Measurements from ENCODE around the gene POU6F2.

Gene POU6F2

GRCh38 chr7:39137480-39137879 is 159.8 kb downstream of the POU6F2 start (continued):
- TF ChIP-seq ZNF398 (tag by site-specific recombination; IDR thresholded peaks at IDR 0.05) (no peak), ZIC2 (tag by site-specific recombination; IDR thresholded peaks at IDR 0.05) (no peak)

GRCh38 chr7:39142750-39143149 is 165.0 kb downstream of the POU6F2 start:
- POLR2A ChIA-PET: no interaction called here
- no peaks in the 10 kb centered on the region for H3K4me1 ChIP-seq (ENCODE audit: control insufficient read depth, insufficient read depth, low read length)

GRCh38 chr7:39144420-39144819 is 166.7 kb downstream of the POU6F2 start:
- ChIA-PET POLR2A (no interaction called here), CTCF (no interaction called here)
- Histone ChIP-seq H3K27ac (ENCODE audit: extremely low read depth, low read depth, low read length) (no peak overlapping the region), H3K4me1 (ENCODE audit: control insufficient read depth, insufficient read depth, low read length) (no peaks in the 10 kb centered on the region), H3K9me3 (ENCODE audit: control insufficient read depth, insufficient read depth, low read depth, low read length) (no peaks in the 10 kb centered on the region), H3K36me3 (ENCODE audit: control insufficient read depth in 2 of 2, insufficient read depth in 1 of 2, low read length in 2 of 2) (no peaks in the 10 kb centered on the region), H3K4me3 (ENCODE audit: low read depth, low read length) (no peak overlapping the region)
- TF ChIP-seq REPIN1 (tag by site-specific recombination; IDR thresholded peaks at IDR 0.05; ENCODE audit: low read depth) (no peak), EGR2 (tag by site-specific recombination; IDR thresholded peaks at IDR 0.05; ENCODE audit: low read depth) (no peak), WT1 (tag by site-specific recombination; IDR thresholded peaks at IDR 0.05) (no peak), ZNF658 (tag by site-specific recombination; IDR thresholded peaks at IDR 0.05) (no peak), YY1 (tag by site-specific recombination; IDR thresholded peaks at IDR 0.05) (no peak), ZNF140 (tag by site-specific recombination; IDR thresholded peaks at IDR 0.05) (no peak), ZNF791 (tag by site-specific recombination; IDR thresholded peaks at IDR 0.05) (no peak), KLF7 (tag by site-specific recombination; IDR thresholded peaks at IDR 0.05; ENCODE audit: borderline replicate concordance) (no peak), TRIM28 (IDR thresholded peaks at IDR 0.05; ENCODE audit: borderline replicate concordance, low read length) (no peak), ZNF19 (tag by site-specific recombination; IDR thresholded peaks at IDR 0.05; ENCODE audit: low read depth) (no peak), ZNF155 (tag by site-specific recombination; IDR thresholded peaks at IDR 0.05) (no peak), ZBTB7A (tag by site-specific recombination; IDR thresholded peaks at IDR 0.05; ENCODE audit: low read depth) (no peak), ZNF211 (tag by site-specific recombination; IDR thresholded peaks at IDR 0.05; ENCODE audit: low read depth) (no peak), ZNF274 (IDR thresholded peaks at IDR 0.05; ENCODE audit: low read length) (no peak), ZNF274 (tag by site-specific recombination; IDR thresholded peaks at IDR 0.05; ENCODE audit: borderline replicate concordance) (no peak), ZNF473 (tag by site-specific recombination; IDR thresholded peaks at IDR 0.05) (no peak), MEIS1 (CRISPR knock-in tag; IDR thresholded peaks at IDR 0.05; ENCODE audit: borderline replicate concordance) (no peak), BCL11B (tag by site-specific recombination; IDR thresholded peaks at IDR 0.05; ENCODE audit: low read depth) (no peak), ZBTB17 (tag by site-specific recombination; IDR thresholded peaks at IDR 0.05) (no peak)

More at GRCh38 chr7:39142750-39143149, 165.0 kb downstream of the POU6F2 start:
- Histone ChIP-seq H3K27ac (ENCODE audit: extremely low read depth, low read depth, low read length) (no peak overlapping the region), H3K9me3 (ENCODE audit: control insufficient read depth, insufficient read depth, low read depth, low read length) (no peaks in the 10 kb centered on the region), H3K36me3 (ENCODE audit: control insufficient read depth in 2 of 2, insufficient read depth in 1 of 2, low read length in 2 of 2) (no peaks in the 10 kb centered on the region), H3K4me3 (ENCODE audit: low read depth, low read length) (no peak overlapping the region)
- TF ChIP-seq ZNF560 (tag by site-specific recombination; IDR thresholded peaks at IDR 0.05; ENCODE audit: borderline replicate concordance): no peak
- CTCF ChIA-PET: no interaction called here

GRCh38 chr7:39145283-39145682 is 167.6 kb downstream of the POU6F2 start:
- Histone ChIP-seq H3K4me1 (ENCODE audit: control insufficient read depth, insufficient read depth, low read length) (no peaks in the 10 kb centered on the region), H3K4me3 (ENCODE audit: low read depth, low read length) (no peak overlapping the region), H3K27ac (ENCODE audit: extremely low read depth, low read depth, low read length) (no peak overlapping the region), H3K36me3 (ENCODE audit: control insufficient read depth in 2 of 2, insufficient read depth in 1 of 2, low read length in 2 of 2) (no peaks in the 10 kb centered on the region), H3K9me3 (ENCODE audit: control insufficient read depth, insufficient read depth, low read depth, low read length) (no peaks in the 10 kb centered on the region)
- ChIA-PET CTCF (no interaction called here), POLR2A (no interaction called here)
- no peak for TF ChIP-seq ZNF214 (tag by site-specific recombination; IDR thresholded peaks at IDR 0.05; ENCODE audit: borderline replicate concordance)

Data from HEK293 (cell line).